Adipocyte (in vitro differentiated cells): Measurements from ENCODE around the gene MPPED2.

ENCODE experiments used
- DNase-seq: peaks from one replicate; pipeline ENCODE4 v3.0.0-alpha.2; 2015; ENCODE audit warnings: low read depth
- H3K27me3 ChIP-seq: replicated peaks from 2 replicates; pipeline ENCODE4 v1.7.0; 2013; ENCODE audit warnings: mild to moderate bottlenecking, low read length, moderate library complexity; ENCODE audit not compliant: control insufficient read depth, insufficient read depth
- H3K36me3 ChIP-seq: 2 replicates; pipeline ENCODE4 v1.7.0; 2013; ENCODE audit warnings: low read length, mild to moderate bottlenecking, moderate library complexity; ENCODE audit not compliant: control insufficient read depth, insufficient read depth, severe bottlenecking
- H3K4me1 ChIP-seq: 2 replicates; pipeline ENCODE4 v1.7.0; 2013; ENCODE audit warnings: mild to moderate bottlenecking, low read length, moderate library complexity; ENCODE audit not compliant: control insufficient read depth, insufficient read depth
- H3K4me3 ChIP-seq: 2 replicates; pipeline ENCODE4 v1.7.0; 2013; ENCODE audit warnings: mild to moderate bottlenecking, low read length, moderate library complexity
- H3K9ac ChIP-seq: 2 replicates; pipeline ENCODE4 v1.7.0; 2013; ENCODE audit warnings: mild to moderate bottlenecking, low read length, moderate library complexity
- H3K9me3 ChIP-seq: 2 replicates; pipeline ENCODE4 v1.7.0; 2013; ENCODE audit warnings: mild to moderate bottlenecking, low read length, moderate library complexity; ENCODE audit not compliant: control insufficient read depth

MPPED2 gene

GRCh38 chr11:30380846-30381245 is 205.3 kb downstream of the MPPED2 start:
- Histone ChIP-seq H3K27me3 (peaks cover 23% of the 10 kb centered on the region), H3K4me1 (no peaks in the 10 kb centered on the region), H3K4me3 (no peak overlapping the region), H3K9me3 (no peaks in the 10 kb centered on the region), H3K9ac (no peak overlapping the region), H3K36me3 (no peaks in the 10 kb centered on the region)
- DNase-seq, result no peak

- Histone ChIP-seq H3K4me3 (no peak overlapping the region), H3K36me3 (no peaks in the 10 kb centered on the region), H3K27me3 (peaks cover 23% of the 10 kb centered on the region), H3K4me1 (no peaks in the 10 kb centered on the region), H3K9me3 (no peaks in the 10 kb centered on the region), H3K9ac (no peak overlapping the region)
- no peak for DNase-seq
Observed at GRCh38 chr11:30377347-30377746, 208.8 kb downstream of the MPPED2 start.

GRCh38 chr11:30370164-30370563 is 216.0 kb downstream of the MPPED2 start:
- Histone ChIP-seq H3K9me3 (no peaks in the 10 kb centered on the region), H3K4me3 (no peak overlapping the region), H3K36me3 (no peaks in the 10 kb centered on the region), H3K27me3 (peaks cover 8% of the 10 kb centered on the region), H3K4me1 (no peaks in the 10 kb centered on the region), H3K9ac (no peak overlapping the region)
- no peak for DNase-seq

GRCh38 chr11:30368394-30368793 is 217.8 kb downstream of the MPPED2 start:
- no peak for DNase-seq
- H3K4me3 ChIP-seq, result no peak overlapping the region
- H3K4me1 ChIP-seq, result no peaks in the 10 kb centered on the region
- H3K9me3 ChIP-seq, result no peaks in the 10 kb centered on the region
- no peak overlapping the region for H3K9ac ChIP-seq
- H3K27me3 ChIP-seq, result peaks cover 8% of the 10 kb centered on the region
- no peaks in the 10 kb centered on the region for H3K36me3 ChIP-seq

GRCh38 chr11:30365793-30366517 is 220.2 kb downstream of the MPPED2 start:
- H3K36me3 ChIP-seq, result no peaks in the 10 kb centered on the region
- H3K4me1 ChIP-seq, result no peaks in the 10 kb centered on the region
- H3K4me3 ChIP-seq, result no peak overlapping the region
- no peaks in the 10 kb centered on the region for H3K9me3 ChIP-seq
- no peak for DNase-seq
- H3K27me3 ChIP-seq, result peaks cover 8% of the 10 kb centered on the region
- H3K9ac ChIP-seq, result no peak overlapping the region

- no peaks in the 10 kb centered on the region for H3K36me3 ChIP-seq
- H3K27me3 ChIP-seq, result peaks cover 8% of the 10 kb centered on the region
- H3K9me3 ChIP-seq, result no peaks in the 10 kb centered on the region
- no peak overlapping the region for H3K9ac ChIP-seq
- no peak for DNase-seq
- H3K4me1 ChIP-seq, result no peaks in the 10 kb centered on the region
- no peak overlapping the region for H3K4me3 ChIP-seq
Observed at GRCh38 chr11:30364837-30365482, 221.2 kb downstream of the MPPED2 start.

GRCh38 chr11:30364139-30364836 is 221.9 kb downstream of the MPPED2 start:
- H3K4me1 ChIP-seq, result no peaks in the 10 kb centered on the region
- no peak for DNase-seq
- H3K4me3 ChIP-seq, result no peak overlapping the region
- no peaks in the 10 kb centered on the region for H3K9me3 ChIP-seq
- H3K36me3 ChIP-seq, result no peaks in the 10 kb centered on the region
- H3K27me3 ChIP-seq, result peaks cover 10% of the 10 kb centered on the region
- H3K9ac ChIP-seq, result no peak overlapping the region

- no peaks in the 10 kb centered on the region for H3K4me1 ChIP-seq
- H3K27me3 ChIP-seq, result peaks cover 18% of the 10 kb centered on the region
- H3K9ac ChIP-seq, result no peak overlapping the region
- DNase-seq, result no peak
- H3K4me3 ChIP-seq, result no peak overlapping the region
- no peaks in the 10 kb centered on the region for H3K36me3 ChIP-seq
- H3K9me3 ChIP-seq, result no peaks in the 10 kb centered on the region
Observed at GRCh38 chr11:30360741-30361140, 225.4 kb downstream of the MPPED2 start.
